MV-4-11 (cell line): Measurements from ENCODE around the gene C16orf54.
"Not testable (repeated sequence)": the region's sequence is repeated elsewhere in the genome, so short reads cannot be mapped to it uniquely, and the experiment has no call there.

ENCODE experiments used
- DNase-seq: peaks from one replicate; lab custom pipeline; 2025; lab: John Stamatoyannopoulos, UW

The C16orf54 gene

DNA sequence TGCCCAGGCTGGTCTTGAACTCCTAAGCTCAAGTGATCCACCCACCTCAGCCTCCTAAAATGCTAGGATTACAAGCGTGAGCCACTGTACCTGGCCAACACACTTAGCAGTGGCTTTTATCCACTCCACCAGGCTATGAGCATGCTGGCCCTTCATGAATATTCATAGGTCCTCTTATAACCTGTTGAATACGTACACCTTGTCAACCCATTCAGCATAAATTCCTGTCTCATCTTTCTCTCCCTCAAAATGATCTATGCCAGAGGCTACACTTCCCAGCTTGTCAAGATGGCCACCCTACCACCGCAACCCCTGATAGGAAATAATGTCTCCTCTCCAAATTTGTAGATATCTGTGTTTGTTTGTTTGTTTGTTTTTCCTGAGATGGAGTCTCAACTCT is 21.3 kb upstream of the C16orf54 start:
- DNase-seq = no peak

DNA sequence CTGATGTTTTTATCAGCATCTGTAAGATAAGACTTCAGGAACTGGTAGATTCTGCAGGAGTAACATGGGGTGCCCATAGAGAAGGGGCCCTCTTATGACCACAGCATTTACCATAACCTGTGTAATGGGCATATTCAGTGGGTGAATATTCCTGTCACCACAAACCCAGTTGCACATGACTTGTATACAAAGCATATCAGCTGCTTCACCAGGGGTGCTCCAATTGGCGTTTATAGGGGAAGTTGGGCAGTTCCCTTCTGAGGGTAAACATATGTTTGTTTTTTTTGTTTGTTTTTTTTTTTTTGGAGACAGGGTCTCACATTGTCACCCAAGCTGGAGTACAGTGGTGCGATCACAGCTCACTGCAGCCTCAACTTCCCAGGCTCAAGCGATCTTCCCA is 20.8 kb upstream of the C16orf54 start:
- no peak for DNase-seq

DNA sequence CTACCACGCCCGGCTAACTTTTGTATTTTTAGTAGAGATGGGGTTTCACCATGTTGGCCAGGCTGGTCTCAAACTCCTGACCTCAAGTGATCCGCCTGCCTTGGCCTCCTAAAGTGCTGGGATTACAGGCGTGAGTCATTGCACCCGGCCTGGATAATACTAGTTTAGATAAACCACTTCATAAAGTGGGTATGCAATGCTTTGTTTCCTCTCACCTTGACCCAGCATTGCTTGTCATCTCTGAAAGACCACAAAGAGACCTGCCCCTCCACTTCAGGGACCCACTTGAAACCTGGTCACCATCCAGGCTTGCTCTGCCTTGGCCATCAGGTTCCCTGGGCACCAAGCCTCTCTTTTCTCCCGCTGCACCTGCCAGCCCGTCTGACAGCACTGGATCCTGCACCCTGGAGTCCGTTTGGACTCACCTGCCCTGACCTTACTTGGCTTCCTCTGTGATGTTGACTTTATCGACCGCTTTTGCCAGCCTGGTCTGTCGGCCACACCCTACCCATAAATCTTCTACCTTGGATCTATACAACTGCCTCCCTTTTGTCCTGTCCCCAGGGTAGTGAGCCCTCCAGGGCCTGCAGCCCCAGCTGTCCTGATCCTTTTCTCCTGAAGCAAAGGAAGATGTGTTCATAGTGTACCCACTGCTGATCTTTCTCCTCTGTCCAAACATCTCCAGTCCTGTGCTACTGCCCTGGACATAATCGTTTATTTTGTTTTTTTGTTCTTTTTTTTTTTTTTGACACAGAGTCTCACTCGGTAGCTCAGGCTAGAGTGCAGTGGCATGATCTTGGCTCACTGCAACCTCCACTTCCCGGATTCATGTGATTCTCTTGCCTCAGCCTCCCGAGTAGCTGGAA is 19.6 kb upstream of the C16orf54 start:
- no peak for DNase-seq

DNA sequence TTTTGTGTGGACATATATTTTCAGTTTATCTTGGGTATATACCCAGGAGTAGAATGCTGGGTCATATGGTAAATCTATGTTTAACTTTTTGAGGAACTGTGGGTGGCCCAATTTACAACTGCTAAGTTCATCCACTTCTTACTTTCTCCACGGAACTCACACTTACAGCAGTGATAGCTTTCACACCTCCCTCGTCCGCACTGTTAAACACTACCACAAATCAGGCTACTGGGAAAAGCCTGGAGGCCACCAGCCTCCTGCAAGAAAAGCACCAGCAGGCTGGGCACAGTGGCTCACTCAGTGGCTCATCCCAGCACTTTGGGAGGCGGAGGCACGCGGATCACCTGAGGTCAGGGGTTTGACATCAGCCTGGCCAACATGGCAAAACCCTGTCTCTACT is 17.5 kb upstream of the C16orf54 start:
- DNase-seq = peak; percentile 62

DNA sequence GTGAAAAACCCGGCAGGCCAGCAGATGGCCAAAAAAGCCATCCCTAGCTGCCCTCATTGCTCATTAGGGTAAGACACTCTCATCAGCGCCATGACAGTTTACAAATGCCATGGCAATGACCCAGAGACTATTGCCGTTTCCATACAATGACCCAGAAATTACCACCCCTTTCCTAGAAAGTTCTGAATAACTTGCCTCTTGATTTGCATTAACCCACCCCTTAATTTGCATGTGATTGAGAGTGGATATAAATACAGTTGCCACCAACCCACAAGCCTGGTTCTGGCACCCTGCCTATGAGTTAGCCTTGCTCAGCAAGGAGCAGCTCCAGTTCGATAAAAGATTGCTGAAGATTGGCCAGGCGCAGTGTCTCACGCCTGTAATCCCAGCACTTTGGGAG is 16.1 kb upstream of the C16orf54 start:
- no peak for DNase-seq

DNA sequence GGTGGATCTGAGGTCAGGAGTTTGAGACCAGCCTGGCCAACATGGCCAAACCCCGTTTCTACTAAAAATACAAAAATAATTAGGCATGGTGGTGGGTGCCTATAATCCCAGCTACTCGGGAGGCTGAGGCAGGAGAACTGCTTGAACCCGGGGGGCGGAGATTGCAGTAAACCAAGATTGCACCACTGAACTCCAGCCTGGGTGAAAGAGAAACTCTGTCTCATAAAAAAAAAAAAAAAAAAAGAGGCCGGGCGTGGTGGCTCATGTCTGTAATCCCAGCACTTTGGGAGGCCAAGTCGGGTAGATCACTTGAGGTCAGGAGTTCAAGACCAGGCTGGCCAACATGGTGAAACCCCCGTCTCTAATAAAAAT is 15.5 kb upstream of the C16orf54 start:
- DNase-seq = peak; percentile 34

DNA sequence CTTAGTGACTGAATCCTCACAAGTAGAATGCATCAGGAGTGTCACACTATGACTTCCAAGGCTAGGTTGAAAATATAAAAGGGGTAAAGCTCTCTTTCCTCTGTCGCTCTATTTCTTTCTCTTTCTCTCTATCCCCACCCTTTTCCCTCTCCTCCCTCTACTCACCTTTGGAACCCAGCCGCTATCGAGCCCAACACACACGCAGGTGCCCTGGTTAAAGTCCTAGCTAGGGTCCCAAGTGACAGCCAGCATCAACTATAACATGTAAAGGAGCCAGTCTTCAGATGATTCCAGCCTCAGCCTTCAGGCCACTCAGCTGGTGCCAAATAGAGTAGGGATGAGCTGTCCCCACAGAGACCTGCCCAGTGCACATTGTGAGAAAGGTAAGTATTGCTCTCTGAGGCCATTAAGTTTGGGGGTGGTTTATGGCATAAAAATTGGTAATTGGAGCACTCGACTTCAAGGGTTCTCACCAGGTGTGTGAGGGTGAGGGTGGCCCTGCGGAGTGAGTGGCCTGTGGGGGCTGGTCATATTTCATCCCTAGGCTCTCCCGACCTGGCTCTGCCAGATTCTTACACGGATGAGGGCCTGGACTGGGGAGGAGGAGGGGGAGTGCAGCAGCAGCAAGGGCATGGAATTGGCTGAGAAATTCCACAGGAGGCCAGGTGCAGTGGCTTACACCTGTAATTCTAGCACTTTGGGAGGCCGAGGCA is 14.9 kb upstream of the C16orf54 start:
- DNase-seq = no peak

DNA sequence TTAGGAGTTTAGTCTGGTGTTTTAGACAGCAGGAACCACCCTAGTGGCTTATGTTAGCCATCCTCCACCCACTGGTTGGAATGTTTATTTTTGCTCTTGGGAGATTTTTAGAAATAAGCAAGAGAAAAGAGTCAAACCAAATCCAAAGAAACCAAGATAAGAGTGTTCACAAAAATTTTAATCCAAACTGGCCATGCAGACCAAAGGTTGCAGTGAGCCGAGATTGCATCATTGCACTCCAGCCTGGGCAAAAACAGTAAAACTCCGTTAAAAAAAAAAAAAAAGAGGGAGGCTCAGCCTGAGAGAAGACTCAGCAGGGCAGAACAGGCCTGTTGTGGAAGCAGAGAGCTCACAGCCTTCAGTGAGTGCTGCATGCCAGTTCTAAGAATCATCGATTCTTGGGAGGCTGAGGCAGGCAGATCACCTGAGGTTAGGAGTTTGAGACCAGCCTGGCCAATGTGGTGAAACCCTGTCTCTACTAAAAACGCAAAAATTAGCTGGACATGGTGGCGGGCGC is 12.2 kb upstream of the C16orf54 start:
- DNase-seq = peak; percentile 69

DNA sequence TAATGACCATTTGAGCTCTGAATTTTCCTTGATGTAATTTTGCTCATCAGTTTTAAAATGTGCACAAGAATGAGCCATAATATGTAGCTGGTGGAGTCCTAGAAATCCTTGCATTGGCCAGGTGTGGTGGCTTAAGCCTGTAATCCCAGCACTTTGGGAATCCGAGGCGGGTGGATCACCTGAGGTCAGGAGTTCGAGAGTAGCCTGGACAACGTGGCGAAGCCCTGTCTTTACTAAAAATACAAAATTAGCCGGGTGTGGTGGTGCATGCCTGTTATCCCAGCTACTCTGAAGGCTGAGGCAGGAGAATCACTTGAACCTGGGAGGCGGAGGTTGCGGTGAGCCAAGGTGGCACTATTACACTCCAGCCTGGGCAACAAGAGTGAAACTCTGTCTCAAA is 11.3 kb upstream of the C16orf54 start:
- not testable (repeated sequence) for DNase-seq

DNA sequence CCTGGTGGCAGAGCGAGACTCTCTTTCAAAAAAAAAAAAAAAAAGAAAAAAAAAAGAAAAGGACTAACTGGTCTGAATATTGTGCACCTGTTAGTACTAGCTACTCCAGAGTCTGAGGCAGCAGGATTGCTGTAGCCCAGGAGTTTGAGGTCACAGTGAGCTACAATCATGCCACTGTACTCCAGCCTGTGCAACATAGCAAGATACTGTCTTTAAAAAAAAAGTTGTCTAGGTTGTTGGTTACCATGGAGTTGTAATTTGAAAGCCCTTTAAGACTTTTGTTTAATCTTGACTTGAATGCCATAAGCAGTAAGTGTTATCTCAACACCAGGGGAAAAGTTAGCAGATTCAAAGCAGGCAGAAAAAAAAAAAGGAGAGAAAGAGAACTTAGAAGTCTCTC is 10.9 kb upstream of the C16orf54 start:
- DNase-seq = no peak

DNA sequence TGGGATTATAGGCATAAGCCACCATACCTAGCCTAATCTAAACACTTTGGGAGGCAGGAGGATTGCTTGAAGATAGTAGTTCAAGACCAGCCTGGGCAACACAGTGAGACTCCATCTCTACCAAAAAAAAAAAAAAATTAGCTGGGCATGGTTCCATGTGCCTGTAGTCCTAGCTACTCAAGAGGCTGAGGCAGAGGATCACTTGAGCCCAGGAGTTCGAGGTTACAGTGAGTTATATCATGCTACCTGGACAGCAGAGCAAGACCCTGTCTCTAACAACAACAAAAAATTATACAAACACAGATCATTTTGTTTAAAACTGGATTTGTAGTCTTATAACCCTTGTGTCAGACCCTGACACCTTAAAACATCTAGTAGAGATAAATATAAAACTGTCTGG is 7.7 kb upstream of the C16orf54 start:
- no peak for DNase-seq

DNA sequence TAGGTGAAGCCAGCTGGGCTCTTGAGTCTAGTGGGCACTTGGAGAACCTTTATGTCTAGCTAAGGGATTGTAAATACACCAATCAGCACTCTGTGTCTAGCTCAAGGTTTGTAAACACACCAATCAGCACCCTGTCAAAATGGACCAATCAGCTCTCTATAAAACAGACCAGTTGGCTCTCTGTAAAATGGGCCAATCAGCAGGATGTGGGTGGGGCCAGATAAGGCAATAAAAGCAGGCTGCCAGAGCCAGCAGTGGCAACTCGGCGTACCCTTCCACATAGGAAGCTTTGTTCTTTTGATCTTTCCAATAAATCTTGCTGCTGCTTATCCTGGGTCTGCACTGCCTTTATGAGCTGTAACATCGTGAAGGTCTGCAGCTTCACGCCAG is 3.0 kb upstream of the C16orf54 start:
- DNase-seq = not testable (repeated sequence)

DNA sequence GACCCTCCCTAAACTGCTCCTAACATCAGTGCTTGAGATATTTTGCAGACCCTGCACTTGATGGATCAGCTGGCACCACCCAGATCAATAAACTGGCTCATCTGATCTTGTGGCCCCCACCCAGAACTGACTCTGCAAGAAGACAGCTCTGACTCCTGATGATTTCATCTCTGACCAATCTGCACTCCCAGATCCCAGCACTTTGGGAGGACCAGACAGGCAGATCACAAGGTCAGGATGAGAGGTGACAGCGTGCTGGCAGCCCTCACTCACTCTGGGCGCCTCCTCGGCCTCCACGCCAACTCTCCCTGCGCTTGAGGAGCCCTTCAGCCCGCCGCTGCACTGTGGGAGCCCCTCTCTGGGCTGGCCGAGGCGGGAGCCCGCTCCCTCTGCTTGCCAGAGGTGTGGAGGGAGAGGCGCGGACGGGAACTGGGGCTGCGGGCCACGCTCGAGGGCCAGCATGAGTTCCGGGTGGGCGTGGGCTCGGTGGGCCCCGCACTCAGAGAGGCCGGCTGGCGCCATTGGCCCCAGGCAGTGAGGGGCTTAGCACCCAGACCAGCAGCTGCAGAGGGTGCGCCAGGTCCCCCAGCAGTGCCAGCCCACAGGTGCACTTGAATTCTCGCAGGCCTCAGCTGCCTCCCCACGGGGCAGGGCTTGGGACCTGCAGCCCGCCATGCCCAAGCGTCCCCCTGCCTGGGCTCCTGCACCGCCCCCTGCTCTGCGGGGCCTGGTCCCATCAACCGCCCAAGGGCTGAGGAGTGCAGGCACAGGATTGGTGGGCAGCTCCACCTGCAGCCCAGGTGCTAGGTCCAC is 2.4 kb upstream of the C16orf54 start:
- no peak for DNase-seq

DNA sequence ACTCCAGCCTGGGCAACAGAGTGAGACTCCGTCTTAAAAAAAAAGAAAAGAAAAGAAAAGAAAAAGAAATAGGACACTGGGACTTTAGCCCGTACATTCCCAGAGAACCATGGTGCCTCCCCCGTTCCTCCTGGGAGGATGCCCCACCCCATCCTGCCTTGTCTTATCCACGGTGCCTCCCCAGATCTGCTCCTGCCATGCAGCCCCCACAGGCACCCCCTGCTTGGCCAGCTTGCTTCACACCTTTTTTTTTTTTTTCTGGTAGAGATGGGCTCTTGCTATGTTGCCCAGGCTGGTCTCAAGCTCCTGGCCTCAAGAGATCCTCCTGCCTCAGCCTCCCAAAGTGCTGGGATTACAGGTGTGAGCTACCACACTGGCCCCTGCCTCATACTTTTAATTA is 728 bp upstream of the C16orf54 start:
- DNase-seq = not testable (repeated sequence)

DNA sequence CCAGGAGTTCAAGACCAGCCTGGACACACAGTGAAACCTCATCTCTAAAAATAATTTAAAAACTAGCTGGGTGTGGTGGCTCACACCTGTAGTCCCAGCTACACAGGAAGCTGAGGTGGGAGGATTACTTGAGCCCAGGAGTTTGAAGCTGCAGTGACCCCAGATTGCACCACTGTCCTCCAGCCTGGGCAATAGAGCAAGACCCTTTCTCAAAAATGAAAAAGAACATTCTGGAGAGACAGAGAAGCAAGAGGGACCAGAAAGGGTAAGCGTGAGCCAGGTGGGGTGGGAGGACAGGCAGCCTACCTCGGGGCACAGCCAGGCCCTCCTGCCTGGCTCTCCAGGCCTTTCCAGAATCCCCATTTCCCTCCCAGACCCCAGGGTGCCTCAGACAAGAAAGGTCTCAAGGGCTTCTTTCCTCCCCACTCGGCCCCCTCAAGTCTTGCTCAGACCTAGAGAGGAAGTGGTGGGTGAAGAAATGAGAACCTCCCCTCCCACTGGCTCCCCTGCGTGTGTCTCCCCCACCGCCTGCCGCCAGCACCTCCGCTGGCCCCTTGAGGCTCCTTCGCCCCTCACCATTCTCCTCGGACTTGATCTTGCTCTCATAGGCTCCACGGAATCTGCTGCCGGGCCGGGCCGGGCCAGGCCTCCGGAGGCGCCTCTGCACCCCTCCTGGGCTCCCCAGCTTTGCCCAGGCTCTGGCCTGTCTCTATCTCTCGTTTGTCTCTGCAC is 503 bp downstream of the C16orf54 start:
- peak; percentile 75 for DNase-seq

DNA sequence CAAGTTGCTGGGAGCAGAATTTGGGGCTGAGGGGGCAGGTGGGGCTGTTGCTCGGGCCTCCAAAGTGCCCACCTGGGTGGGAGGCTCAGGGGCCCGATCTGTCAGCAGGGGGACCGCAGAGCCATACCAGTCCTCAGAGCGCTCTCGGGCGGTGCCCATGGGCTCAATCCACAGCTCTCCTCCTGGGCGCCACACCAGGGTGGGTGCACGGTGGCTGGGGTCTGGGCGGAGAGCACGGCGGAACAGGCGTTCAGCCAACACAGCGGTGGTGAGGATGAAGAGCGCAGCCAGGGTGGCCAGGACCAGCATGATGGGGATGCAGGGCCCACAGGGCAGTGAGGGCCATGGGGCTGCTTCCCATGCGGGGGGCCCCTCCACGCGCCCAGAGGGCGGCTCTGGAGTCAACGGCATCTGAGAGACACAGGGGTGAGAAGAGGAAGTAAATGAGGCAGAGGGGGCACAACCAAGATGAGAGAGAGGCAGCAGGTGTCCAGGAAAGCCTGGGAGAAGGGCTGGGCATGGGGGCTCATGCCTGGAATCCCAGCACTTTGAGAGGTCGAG is 1.2 kb downstream of the C16orf54 start:
- DNase-seq = peak; percentile 29

DNA sequence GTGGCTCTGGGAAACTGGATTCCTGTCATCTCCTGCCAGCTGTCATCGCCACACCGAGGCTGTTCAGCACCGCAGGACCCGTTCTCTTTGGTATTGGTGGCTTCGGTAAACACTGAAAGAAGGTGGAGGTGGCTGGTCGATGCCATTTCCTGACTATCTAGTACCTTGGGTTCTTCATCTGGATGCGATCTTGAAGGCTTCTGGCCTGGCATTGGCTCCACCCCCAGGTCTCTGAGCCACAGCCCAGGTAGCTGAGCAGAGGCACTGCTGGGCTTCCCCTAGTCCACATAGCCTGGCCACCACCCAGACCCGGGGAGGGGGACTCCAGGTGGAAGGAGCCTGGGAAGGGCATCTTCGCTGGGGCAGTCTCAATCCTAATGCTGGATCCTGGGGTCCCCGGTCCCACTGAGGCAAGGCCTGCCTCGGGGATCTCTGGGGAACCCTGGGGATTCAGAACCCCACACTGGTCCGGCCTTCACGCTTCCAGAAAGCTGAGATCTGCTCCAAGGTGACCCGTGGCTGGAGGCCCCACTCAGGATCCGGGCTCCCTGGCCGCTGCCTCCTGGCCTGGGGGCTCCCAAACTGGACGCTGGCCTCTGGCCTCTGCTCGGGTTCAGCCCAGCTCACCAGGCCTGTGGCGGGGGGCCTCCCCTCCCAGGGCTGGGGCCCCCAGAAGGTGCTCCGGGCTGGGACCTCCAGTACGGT is 1.8 kb downstream of the C16orf54 start:
- DNase-seq = no peak

DNA sequence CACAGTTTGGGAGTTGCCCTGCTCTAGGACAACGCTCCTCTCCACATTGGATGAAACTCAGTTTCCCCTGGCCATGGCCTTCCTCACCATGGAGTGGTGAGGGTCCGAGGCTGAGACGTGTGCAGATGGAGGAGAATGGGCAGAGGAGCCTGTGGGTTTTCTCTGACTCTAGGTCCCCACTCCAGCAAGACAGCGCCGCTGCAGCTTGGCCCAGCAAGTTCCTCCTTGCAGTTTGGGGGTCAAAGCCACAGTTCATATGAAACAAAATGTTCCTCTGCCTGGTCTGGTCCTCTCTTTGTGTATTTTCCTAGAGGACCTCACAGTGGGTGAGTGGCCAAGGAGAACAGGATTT is 2.3 kb downstream of the C16orf54 start:
- DNase-seq = no peak

DNA sequence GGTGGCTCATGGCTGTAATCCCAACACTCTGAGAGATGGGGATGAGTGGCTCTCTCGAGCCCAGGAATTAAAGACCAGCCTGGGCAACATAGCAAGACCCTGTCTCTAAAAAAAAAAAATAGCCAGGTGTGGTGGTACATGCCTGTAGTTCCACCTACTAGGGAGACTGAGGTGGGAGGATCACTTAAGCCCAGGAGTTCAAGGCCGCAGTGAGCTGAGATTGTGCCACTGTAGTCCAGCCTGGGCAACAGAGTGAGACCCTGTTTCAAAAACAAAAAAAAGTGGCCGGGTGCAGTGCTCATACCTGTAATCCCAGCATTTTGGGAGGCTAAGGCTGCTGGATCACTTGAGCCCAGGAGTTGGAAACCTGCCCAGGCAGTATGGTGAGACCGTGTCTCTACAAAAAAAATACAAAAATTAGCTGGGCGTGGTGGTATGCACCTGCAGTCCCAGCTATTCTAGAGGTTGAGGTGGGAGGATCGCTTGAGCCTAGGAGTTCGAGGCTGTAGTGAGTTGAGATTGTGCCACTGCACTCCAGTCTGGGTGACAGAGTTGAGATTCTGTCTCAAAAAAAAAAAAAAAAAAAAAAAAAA is 3.0 kb downstream of the C16orf54 start:
- no peak for DNase-seq

DNA sequence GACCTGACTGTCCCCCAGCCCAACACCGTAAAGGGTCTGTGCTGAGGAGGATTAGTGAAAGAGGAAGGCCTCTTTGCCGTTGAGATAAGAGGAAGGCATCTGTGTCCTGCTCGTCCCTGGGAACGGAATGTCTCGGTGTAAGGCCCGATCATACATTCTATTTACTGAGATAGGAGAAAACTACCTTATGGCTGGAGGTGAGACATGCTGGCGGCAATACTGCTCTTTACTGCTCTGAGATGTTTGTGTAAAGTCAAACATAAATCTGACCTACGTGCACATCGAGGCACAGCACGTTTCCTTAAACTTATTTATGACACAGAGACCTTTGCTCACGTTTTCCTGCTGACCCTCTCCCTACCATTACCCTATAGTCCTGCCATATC is 5.2 kb downstream of the C16orf54 start:
- peak; percentile 37 for DNase-seq
